Measurements from ENCODE around the gene DESI2.
"Not testable (repeated sequence)": the region's sequence is repeated elsewhere in the genome, so short reads cannot be mapped to it uniquely, and the experiment has no call there.

The DESI2 gene

DNA sequence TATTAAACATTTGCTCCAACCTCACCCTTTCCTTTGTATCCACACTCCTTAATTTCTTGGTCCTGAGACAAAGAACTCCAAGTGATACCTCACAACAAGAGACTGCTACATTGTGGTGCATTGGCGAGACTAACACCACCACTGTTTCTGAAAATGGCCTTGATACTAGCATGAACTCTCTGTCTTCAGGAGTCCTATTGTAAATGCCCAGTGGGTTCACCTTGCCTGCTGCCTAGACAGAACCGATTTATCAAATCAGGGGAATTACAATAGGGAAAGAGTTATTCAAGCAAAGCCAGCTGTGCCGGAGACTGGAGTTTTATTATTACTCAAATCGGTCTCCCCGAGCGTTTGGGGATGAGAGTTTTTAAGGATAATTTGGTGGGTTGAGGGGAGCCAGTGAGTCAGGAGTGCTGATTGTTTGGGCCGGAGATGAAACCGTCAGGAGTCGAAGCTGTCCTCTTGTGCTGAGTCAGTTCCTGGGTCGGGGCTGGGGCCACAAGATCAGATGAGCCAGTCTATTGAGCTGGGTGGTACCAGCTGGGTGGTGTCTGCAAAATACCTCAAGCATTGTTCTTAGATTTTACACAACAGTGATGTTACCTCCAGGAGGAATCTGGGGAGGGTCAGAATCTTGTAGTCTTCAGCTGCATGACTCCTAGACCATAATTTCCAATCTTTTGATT lies 83.1 kb downstream of the DESI2 start:
- TF ChIP-seq SNAI2 (CRISPR knock-in tag; IDR thresholded peaks at IDR 0.05) (no peak), PPARA (CRISPR knock-in tag; IDR thresholded peaks at IDR 0.05; ENCODE audit: borderline replicate concordance) (no peak), ARNTL (CRISPR knock-in tag; IDR thresholded peaks at IDR 0.05; ENCODE audit: borderline replicate concordance, low read depth) (no peak), CSDC2 (CRISPR knock-in tag; IDR thresholded peaks at IDR 0.05) (no peak), GLIS3 (CRISPR knock-in tag; IDR thresholded peaks at IDR 0.05) (no peak), TSHZ2 (CRISPR knock-in tag; IDR thresholded peaks at IDR 0.05) (no peak), CSRNP3 (CRISPR knock-in tag; IDR thresholded peaks at IDR 0.05) (no peak), ZFP3 (CRISPR knock-in tag; IDR thresholded peaks at IDR 0.05) (no peak), BACH2 (CRISPR knock-in tag; IDR thresholded peaks at IDR 0.05; ENCODE audit: borderline replicate concordance) (no peak), PATZ1 (CRISPR knock-in tag; IDR thresholded peaks at IDR 0.05; ENCODE audit: borderline replicate concordance) (no peak), OSR1 (CRISPR knock-in tag; IDR thresholded peaks at IDR 0.05) (no peak), ISL1 (CRISPR knock-in tag; IDR thresholded peaks at IDR 0.05) (no peak)
- TF ChIP-seq, protein P1, sequence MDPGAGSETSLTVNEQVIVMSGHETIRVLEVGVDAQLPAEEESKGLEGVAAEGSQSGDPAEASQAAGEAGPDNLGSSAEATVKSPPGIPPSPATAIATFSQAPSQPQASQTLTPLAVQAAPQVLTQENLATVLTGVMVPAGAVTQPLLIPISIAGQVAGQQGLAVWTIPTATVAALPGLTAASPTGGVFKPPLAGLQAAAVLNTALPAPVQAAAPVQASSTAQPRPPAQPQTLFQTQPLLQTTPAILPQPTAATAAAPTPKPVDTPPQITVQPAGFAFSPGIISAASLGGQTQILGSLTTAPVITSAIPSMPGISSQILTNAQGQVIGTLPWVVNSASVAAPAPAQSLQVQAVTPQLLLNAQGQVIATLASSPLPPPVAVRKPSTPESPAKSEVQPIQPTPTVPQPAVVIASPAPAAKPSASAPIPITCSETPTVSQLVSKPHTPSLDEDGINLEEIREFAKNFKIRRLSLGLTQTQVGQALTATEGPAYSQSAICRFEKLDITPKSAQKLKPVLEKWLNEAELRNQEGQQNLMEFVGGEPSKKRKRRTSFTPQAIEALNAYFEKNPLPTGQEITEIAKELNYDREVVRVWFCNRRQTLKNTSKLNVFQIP (CRISPR knock-in tag; IDR thresholded peaks at IDR 0.05; ENCODE audit: borderline replicate concordance, low read depth) = no peak
- no peak for ATAC-seq

GRCh38 chr1:244739140-244739539 lies 86.2 kb downstream of the DESI2 start:
- not testable (repeated sequence) for ATAC-seq

GRCh38 chr1:244740027-244740617 lies 87.2 kb downstream of the DESI2 start:
- peak; percentile 31; the same call in 2 of the 3 replicates for ATAC-seq

DNA sequence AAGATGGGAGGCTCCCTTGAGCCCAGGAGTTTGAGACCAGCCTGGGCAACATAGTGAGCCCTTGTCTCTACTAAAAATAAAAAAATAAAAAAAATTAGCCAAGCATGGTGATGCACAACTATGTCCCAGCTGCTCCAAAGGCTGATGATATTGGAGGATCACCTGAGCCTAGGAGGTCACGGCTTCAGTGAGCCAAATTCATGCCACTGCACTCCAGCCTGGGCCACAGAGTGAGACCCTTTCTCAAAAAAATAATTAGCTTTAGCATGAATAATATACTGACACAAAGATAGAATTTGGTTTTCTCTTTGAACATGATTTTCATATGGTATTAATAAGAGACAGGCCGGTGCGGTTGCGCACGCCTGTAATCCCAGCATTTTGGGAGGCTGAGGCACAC lies 88.8 kb downstream of the DESI2 start:
- TF ChIP-seq CSRNP3 (CRISPR knock-in tag; IDR thresholded peaks at IDR 0.05) = no peak
- TF ChIP-seq ARNTL (CRISPR knock-in tag; IDR thresholded peaks at IDR 0.05; ENCODE audit: borderline replicate concordance, low read depth) = no peak
- TF ChIP-seq OSR1 (CRISPR knock-in tag; IDR thresholded peaks at IDR 0.05) = no peak
- no peak for TF ChIP-seq TOX (CRISPR knock-in tag; IDR thresholded peaks at IDR 0.05; ENCODE audit: borderline replicate concordance)
- TF ChIP-seq TSHZ2 (CRISPR knock-in tag; IDR thresholded peaks at IDR 0.05) = no peak
- TF ChIP-seq BACH2 (CRISPR knock-in tag; IDR thresholded peaks at IDR 0.05; ENCODE audit: borderline replicate concordance) = no peak

More for the DNA sequence above, 88.8 kb downstream of the DESI2 start:
- ATAC-seq = no peak

All from SK-N-SH treated with all-trans-retinoic acid at 6 μM for 48 hours (cell line).